Caco-2 (cell line): ENCODE results near the gene TMEM182. TPM values are rescaled to one million over a fixed set of nuclear protein-coding genes. Genes with fewer than 3 reads are reported as not detected.

ENCODE experiments used
- BruUV-seq: library from RNA; stranded (reverse); fragments of 400-500 nt; replicated peaks from 2 replicates; lab custom pipeline; 2021; lab: Mats Ljungman, UMichigan
- CTCF ChIA-PET: fragments of 300-600 bp; sonication (Branson Sonifier 250); formaldehyde crosslinking; loops from one replicate; lab custom pipeline; 2022; ENCODE audit warnings: antibody characterized with exemption; lab: Charles Lee
- POLR2A ChIA-PET: fragments of 300-600 bp; sonication (Branson Sonifier 250); formaldehyde crosslinking; loops from one replicate; lab custom pipeline; 2022; ENCODE audit warnings: antibody characterized with exemption; lab: Charles Lee
- DNase-seq, 2 experiments: peaks; one replicate each; pipeline versions ENCODE4 v3.0.0 to v3.0.0-alpha.2; 2020 to 2022
- H3K27me3 ChIP-seq: replicated peaks from 2 replicates; pipeline ENCODE4 v1.6.0; 2011; ENCODE audit warnings: low read length; ENCODE audit not compliant: control insufficient read depth, insufficient read depth
- H3K36me3 ChIP-seq: 2 replicates; pipeline ENCODE4 v1.5.1; 2011; ENCODE audit warnings: low read length; ENCODE audit not compliant: control insufficient read depth, insufficient read depth
- H3K4me1 ChIP-seq: fragments of 250-450 bp; sonication (Bioruptor Pico); 2 replicates; pipeline ENCODE4 v1.5.1; 2020; ENCODE audit warnings: mild to moderate bottlenecking
- H3K4me3 ChIP-seq: 2 replicates; pipeline ENCODE4 v1.5.1; 2011; ENCODE audit warnings: low read depth, mild to moderate bottlenecking, control low read depth, low read length
- H3K9me3 ChIP-seq: fragments of 250-450 bp; sonication (Bioruptor Pico); 2 replicates; pipeline ENCODE4 v1.5.1; 2020; ENCODE audit warnings: mild to moderate bottlenecking, moderate library complexity
- H3K27ac Mint-ChIP-seq: one replicate; pipeline ENCODE4 v1.8.0; 2022; ENCODE audit warnings: mixed read lengths; ENCODE audit not compliant: unreplicated experiment
- H3K27me3 Mint-ChIP-seq: one replicate; pipeline ENCODE4 v1.8.0; 2022; ENCODE audit warnings: mixed read lengths; ENCODE audit not compliant: insufficient read depth, unreplicated experiment
- H3K36me3 Mint-ChIP-seq: one replicate; pipeline ENCODE4 v1.8.0; 2022; ENCODE audit warnings: mild to moderate bottlenecking, mixed read lengths; ENCODE audit not compliant: insufficient read depth, unreplicated experiment
- H3K4me1 Mint-ChIP-seq: one replicate; pipeline ENCODE4 v1.8.0; 2022; ENCODE audit warnings: low read depth, mixed read lengths; ENCODE audit not compliant: unreplicated experiment
- H3K4me3 Mint-ChIP-seq: one replicate; pipeline ENCODE4 v1.8.0; 2022; ENCODE audit warnings: mild to moderate bottlenecking, moderate library complexity, mixed read lengths; ENCODE audit not compliant: unreplicated experiment
- H3K9me3 Mint-ChIP-seq: one replicate; pipeline ENCODE4 v1.8.0; 2022; ENCODE audit warnings: mixed read lengths; ENCODE audit not compliant: unreplicated experiment
- CTCF ChIP-seq, 2 experiments: fragments of 200-600 bp in 1 of 2; IDR thresholded peaks; 1 replicate in 1 of 2; 2 replicates in 1 of 2; pipeline versions ENCODE4 v1.5.1 to v1.8.0; 2011 to 2022; ENCODE audit warnings: antibody characterized with exemption in 1 of 2, control low read depth in 1 of 2, inconsistent platforms in 1 of 2, low read depth in 1 of 2, low read length in 1 of 2, mild to moderate bottlenecking in 1 of 2, moderate library complexity in 1 of 2; ENCODE audit not compliant: insufficient read depth in 1 of 2, severe bottlenecking in 1 of 2, unreplicated experiment in 1 of 2
- intact Hi-C: fragments of 100-400 bp; cut with micrococcal nuclease; formaldehyde crosslinking; loops from one replicate; pipeline ENCODE4 v1.10.0; 2022; ENCODE audit not compliant: unreplicated experiment
- total RNA-seq: library from RNA; stranded (reverse); gene quantifications from 2 replicates; pipeline ENCODE4 v1.2.3, GENCODE V29; 2022

The TMEM182 gene
- total RNA-seq, 1 experiment from 2014 or later = 13.6 TPM

DNA sequence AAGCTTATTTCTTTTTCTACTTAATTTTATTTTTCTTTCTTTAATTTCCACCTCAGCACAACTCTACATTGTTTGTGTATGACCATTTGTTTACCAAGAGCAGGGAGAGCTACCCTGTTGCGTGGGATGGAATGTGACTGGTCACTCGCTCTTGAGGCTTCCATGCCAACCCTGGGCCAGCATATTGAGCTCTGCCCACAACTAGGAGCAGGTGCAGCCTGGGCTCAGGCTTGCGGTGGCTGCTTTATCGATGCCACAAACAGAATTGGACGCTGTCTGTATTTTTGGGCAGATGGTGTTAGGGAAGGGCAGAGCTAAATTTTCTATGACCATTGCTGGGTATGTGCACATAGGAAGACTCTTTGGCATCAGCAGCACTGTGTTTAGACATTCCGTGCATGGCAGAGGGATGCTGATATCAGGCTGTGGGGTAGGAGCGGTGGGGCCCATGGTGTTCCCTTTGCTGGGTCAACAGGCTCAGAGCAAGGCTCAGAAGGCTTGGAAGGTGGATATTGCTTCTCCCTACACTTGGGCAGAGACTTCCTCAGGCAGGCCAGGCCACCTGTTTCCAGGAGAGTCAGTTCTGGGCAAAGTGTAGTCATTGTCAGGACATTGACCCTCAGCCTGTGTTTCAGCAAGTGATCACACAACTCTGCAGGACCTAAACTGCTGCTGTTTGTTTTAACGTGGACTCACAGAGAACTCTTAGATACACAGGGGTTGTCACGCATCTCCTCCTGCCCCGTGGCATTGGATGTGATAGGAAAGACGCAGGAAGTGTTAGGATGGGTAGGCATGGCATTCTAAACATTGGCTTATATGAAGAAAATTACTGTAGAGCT lies 40.2 kb downstream of the TMEM182 start:
- no peak for DNase-seq
- Histone ChIP-seq H3K4me3 (no peak overlapping the region), H3K9me3 (peaks cover 34% of the 10 kb centered on the region), H3K27me3 (no peaks in the 10 kb centered on the region), H3K36me3 (no peaks in the 10 kb centered on the region; the same call in 1 of the 2 replicates), H3K4me1 (peaks cover 10% of the 10 kb centered on the region)
- peaks cover 28% of the 10 kb centered on the region for H3K9me3 Mint-ChIP-seq
- H3K4me3 Mint-ChIP-seq = no peak overlapping the region
- no TSS peak for BruUV-seq
- no peak overlapping the region for H3K27ac Mint-ChIP-seq
- CTCF ChIA-PET = interaction anchor here (1.3 kb wide), 1 partner anchor 48 kb away, joined by 4 read pairs; no protein-coding TSS in a partner anchor
- intact Hi-C loops = no loop called here
- no peaks in the 10 kb centered on the region for H3K27me3 Mint-ChIP-seq
- POLR2A ChIA-PET = no interaction called here
- H3K36me3 Mint-ChIP-seq = peaks cover 3% of the 10 kb centered on the region
- no peak for TF ChIP-seq CTCF (IDR thresholded peaks at IDR 0.05; ENCODE audit: insufficient read depth in 1 of 2, low read depth in 1 of 2, low read length in 1 of 2, severe bottlenecking in 1 of 2, unreplicated experiment in 1 of 2)
- no peaks in the 10 kb centered on the region for H3K4me1 Mint-ChIP-seq

DNA sequence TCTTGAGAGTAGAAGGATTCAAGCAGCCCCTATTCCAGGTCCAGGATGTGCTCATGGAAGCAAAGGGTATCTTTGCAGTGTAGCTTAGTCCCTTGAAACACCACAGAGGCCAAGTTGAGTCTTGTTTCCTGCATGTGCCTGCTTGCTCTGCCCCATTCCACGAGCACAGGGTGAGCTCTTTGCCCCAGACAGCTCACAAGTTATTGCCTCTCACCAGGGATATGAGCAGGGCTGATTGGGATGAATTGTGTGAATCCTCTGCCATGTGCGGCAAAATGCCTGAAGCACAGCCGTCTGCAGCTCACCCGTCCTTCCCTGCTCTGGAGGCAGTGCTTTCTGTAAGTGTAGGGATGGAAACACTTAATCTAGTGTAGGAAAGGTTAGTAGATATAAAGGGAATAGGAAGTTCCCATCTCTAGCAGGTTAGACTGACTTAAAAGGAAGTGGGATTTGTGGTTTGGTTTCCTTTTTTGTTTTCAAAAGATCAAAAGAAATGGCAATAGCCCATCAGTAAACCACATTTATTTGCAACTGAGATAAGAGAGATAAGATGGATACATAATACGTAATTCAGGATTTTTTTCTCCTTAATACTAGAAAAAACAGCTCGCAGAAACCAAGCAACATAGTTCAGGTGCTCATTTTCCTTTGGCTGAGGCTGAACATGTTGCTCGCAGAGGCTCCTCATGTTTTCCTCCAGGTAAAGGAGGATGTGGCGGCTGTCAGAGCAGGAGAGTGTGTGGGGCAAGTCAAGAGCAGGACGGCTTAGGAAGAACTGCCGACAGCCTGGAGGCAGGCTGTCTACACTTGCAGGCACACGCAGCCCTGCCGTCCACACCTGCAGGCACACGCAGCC lies 41.4 kb downstream of the TMEM182 start:
- peaks cover 5% of the 10 kb centered on the region for H3K36me3 Mint-ChIP-seq
- DNase-seq = no peak
- ChIA-PET POLR2A (no interaction called here), CTCF (interaction anchor here (1.3 kb wide), 1 partner anchor 50 kb away, joined by 4 read pairs; no protein-coding TSS in a partner anchor)
- intact Hi-C loops = no loop called here
- peaks cover 28% of the 10 kb centered on the region for H3K9me3 Mint-ChIP-seq
- Histone ChIP-seq H3K27me3 (no peaks in the 10 kb centered on the region), H3K4me3 (no peak overlapping the region), H3K4me1 (peaks cover 10% of the 10 kb centered on the region), H3K36me3 (no peaks in the 10 kb centered on the region; the same call in 1 of the 2 replicates), H3K9me3 (peaks cover 34% of the 10 kb centered on the region)
- no peak overlapping the region for H3K4me3 Mint-ChIP-seq
- BruUV-seq = no TSS peak
- H3K27ac Mint-ChIP-seq = no peak overlapping the region
- H3K27me3 Mint-ChIP-seq = no peaks in the 10 kb centered on the region
- H3K4me1 Mint-ChIP-seq = no peaks in the 10 kb centered on the region
- no peak for TF ChIP-seq CTCF (IDR thresholded peaks at IDR 0.05; ENCODE audit: insufficient read depth in 1 of 2, low read depth in 1 of 2, low read length in 1 of 2, severe bottlenecking in 1 of 2, unreplicated experiment in 1 of 2)

DNA sequence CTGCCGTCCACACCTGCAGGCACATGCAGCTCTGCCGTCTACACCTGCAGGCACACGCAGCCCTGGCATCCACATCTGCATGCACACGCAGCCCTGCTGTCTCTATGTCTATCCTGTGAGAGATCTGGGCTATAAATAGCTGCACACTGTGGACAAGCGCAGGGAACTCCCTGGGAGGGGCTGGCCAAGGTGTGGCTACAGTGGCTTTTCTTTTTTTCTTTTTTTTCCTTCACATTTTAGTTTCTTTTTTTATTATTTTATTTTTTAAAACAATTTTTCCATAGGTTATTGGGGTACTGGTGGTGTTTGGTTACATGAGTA lies 42.0 kb downstream of the TMEM182 start:
- Mint-ChIP-seq H3K4me1 (no peaks in the 10 kb centered on the region), H3K9me3 (peaks cover 28% of the 10 kb centered on the region), H3K27me3 (no peaks in the 10 kb centered on the region), H3K36me3 (peaks cover 5% of the 10 kb centered on the region), H3K4me3 (no peak overlapping the region), H3K27ac (no peak overlapping the region)
- ChIA-PET POLR2A (no interaction called here), CTCF (no interaction called here)
- no peaks in the 10 kb centered on the region for H3K27me3 ChIP-seq
- no peak for DNase-seq
- TF ChIP-seq CTCF (IDR thresholded peaks at IDR 0.05; ENCODE audit: insufficient read depth in 1 of 2, low read depth in 1 of 2, low read length in 1 of 2, severe bottlenecking in 1 of 2, unreplicated experiment in 1 of 2) = no peak
- H3K9me3 ChIP-seq = peaks cover 34% of the 10 kb centered on the region
- intact Hi-C loops = no loop called here
- H3K36me3 ChIP-seq = no peaks in the 10 kb centered on the region; the same call in 1 of the 2 replicates
- BruUV-seq = no TSS peak
- peaks cover 10% of the 10 kb centered on the region for H3K4me1 ChIP-seq
- no peak overlapping the region for H3K4me3 ChIP-seq
